HG03039 (cell line): ENCODE measurements around the gene SLK.

Source experiments
- ATAC-seq: cut with Tn5 transposase; IDR thresholded peaks from one replicate; pipeline ENCODE4 v1.9.1; 2021; ENCODE audit warnings: mild to moderate bottlenecking, moderate library complexity; ENCODE audit not compliant: unreplicated experiment

The SLK gene

GRCh38 chr10:103985726-103986125 is 18.8 kb downstream of the SLK start:
- ATAC-seq, result no peak

- ATAC-seq, result no peak
Measured at GRCh38 chr10:103986360-103986759, 19.4 kb downstream of the SLK start.

- ATAC-seq, result no peak
Measured at GRCh38 chr10:103990121-103990520, 23.2 kb downstream of the SLK start.

GRCh38 chr10:103990531-103990930 is 23.6 kb downstream of the SLK start:
- ATAC-seq, result no peak

- ATAC-seq, result no peak
Measured at GRCh38 chr10:103991393-103992128, 24.6 kb downstream of the SLK start.

GRCh38 chr10:103995134-103995533 is 28.2 kb downstream of the SLK start:
- no peak for ATAC-seq

GRCh38 chr10:103998805-103999204 is 31.9 kb downstream of the SLK start:
- no peak for ATAC-seq

GRCh38 chr10:104002911-104003310 is 36.0 kb downstream of the SLK start:
- no peak for ATAC-seq

- ATAC-seq, result no peak
Measured at GRCh38 chr10:104005172-104005863, 38.4 kb downstream of the SLK start.

- ATAC-seq, result no peak
Measured at GRCh38 chr10:104011904-104012303, 45.0 kb downstream of the SLK start.

- no peak for ATAC-seq
Measured at GRCh38 chr10:104013489-104013888, 46.5 kb downstream of the SLK start.

GRCh38 chr10:104014176-104014575 is 47.2 kb downstream of the SLK start:
- no peak for ATAC-seq

- no peak for ATAC-seq
Measured at GRCh38 chr10:104016661-104017060, 49.7 kb downstream of the SLK start.

GRCh38 chr10:104018471-104018870 is 51.5 kb downstream of the SLK start:
- no peak for ATAC-seq

GRCh38 chr10:104020020-104020419 is 53.1 kb downstream of the SLK start:
- no peak for ATAC-seq

GRCh38 chr10:104021246-104021645 is 54.3 kb downstream of the SLK start:
- no peak for ATAC-seq

GRCh38 chr10:104022026-104022425 is 55.1 kb downstream of the SLK start:
- ATAC-seq, result no peak

GRCh38 chr10:104025524-104025923 is 58.6 kb downstream of the SLK start:
- no peak for ATAC-seq

GRCh38 chr10:104026762-104027161 is 59.8 kb downstream of the SLK start:
- no peak for ATAC-seq

GRCh38 chr10:104028146-104028545 is 61.2 kb downstream of the SLK start:
- ATAC-seq, result no peak

- no peak for ATAC-seq
Measured at GRCh38 chr10:104028823-104029520, 62.0 kb downstream of the SLK start.

- ATAC-seq, result no peak
Measured at GRCh38 chr10:104029521-104029860, 62.6 kb downstream of the SLK start.
